Measurements from ENCODE around the gene JAM2.

DNA sequence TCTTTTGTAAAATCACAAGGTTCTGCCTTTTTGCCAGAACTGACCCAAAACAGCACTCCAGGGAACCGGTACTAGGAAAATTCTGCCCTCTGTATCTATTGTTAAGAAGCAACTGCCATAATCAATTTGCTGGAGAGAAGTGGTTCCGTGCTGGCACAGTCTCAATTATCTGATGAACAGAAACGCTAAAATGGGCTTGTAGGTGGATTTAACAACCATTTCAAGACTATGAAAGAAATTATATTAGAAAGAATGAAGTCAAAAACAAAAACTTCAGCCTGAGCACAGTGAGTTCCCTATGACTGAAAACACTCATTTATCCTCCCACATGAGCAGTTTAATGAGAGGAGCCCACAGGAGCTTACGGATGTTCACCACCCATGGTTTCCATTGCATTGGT is 4.4 kb downstream of the JAM2 start:
- TF ChIP-seq, protein P1, sequence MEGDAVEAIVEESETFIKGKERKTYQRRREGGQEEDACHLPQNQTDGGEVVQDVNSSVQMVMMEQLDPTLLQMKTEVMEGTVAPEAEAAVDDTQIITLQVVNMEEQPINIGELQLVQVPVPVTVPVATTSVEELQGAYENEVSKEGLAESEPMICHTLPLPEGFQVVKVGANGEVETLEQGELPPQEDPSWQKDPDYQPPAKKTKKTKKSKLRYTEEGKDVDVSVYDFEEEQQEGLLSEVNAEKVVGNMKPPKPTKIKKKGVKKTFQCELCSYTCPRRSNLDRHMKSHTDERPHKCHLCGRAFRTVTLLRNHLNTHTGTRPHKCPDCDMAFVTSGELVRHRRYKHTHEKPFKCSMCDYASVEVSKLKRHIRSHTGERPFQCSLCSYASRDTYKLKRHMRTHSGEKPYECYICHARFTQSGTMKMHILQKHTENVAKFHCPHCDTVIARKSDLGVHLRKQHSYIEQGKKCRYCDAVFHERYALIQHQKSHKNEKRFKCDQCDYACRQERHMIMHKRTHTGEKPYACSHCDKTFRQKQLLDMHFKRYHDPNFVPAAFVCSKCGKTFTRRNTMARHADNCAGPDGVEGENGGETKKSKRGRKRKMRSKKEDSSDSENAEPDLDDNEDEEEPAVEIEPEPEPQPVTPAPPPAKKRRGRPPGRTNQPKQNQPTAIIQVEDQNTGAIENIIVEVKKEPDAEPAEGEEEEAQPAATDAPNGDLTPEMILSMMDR (IDR thresholded peaks at IDR 0.05) = no peak
- TF ChIP-seq POLR2A (IDR thresholded peaks at IDR 0.05) = no peak
